ENCODE measurements around the gene AKAP17A.
"Not testable (repeated sequence)": the region's sequence is repeated elsewhere in the genome, so short reads cannot be mapped to it uniquely, and the experiment has no call there.

DNA sequence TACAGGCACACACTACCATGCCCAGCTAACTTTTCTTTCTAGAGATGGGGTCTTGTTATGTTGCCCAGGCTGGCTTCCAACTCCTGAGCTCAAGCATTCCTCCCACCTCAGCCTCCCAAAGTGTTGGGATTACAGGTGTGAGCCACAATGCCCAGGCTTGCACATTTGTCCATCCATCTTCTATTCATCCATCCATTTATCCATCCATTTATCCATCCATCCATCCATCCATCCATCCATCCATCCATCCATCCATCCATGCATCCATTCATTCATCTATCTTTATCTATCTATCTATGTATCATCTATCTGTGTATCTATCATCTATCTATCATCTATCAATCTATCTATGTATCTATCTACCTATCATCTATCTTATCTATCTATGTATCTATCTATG, 34.0 kb upstream of the AKAP17A start:
- TF ChIP-seq GABPA (tag; conservative IDR thresholded peaks at IDR 0.05; ENCODE audit: low read depth); ZNF12 (CRISPR knock-in tag; IDR thresholded peaks at IDR 0.05); POLR2AphosphoS5 (IDR thresholded peaks at IDR 0.05; ENCODE audit: control insufficient read depth, insufficient read depth, low read depth, low read length); FIP1L1 (IDR thresholded peaks at IDR 0.05; ENCODE audit: low read depth, low read length, poor library complexity, severe bottlenecking); FOXM1 (IDR thresholded peaks at IDR 0.05; ENCODE audit: low read depth); FOXM1 (CRISPR knock-in tag; IDR thresholded peaks at IDR 0.05; ENCODE audit: low read depth); ZNF274 (IDR thresholded peaks at IDR 0.05; ENCODE audit: borderline replicate concordance, low read depth, low read length); TAL1 (IDR thresholded peaks at IDR 0.05): not testable (repeated sequence)
- TF ChIP-seq, protein P1, sequence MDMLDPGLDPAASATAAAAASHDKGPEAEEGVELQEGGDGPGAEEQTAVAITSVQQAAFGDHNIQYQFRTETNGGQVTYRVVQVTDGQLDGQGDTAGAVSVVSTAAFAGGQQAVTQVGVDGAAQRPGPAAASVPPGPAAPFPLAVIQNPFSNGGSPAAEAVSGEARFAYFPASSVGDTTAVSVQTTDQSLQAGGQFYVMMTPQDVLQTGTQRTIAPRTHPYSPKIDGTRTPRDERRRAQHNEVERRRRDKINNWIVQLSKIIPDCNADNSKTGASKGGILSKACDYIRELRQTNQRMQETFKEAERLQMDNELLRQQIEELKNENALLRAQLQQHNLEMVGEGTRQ (CRISPR knock-in tag; IDR thresholded peaks at IDR 0.05) = not testable (repeated sequence)
